ENCODE data around the gene SH3TC1.

The SH3TC1 gene

GRCh38 chr4:8198906-8199593 lies at the start of gene SH3TC1:
TSS of gene SH3TC1 (plus strand) at chr4:8199290. CDS start at chr4:8205195, 5,905 bp downstream.
- peak; percentile 76 for DNase-seq

- DNase-seq, result no peak
Measured at GRCh38 chr4:8149664-8150063, 49.4 kb upstream of the SH3TC1 start.

- DNase-seq, result no peak
Measured at GRCh38 chr4:8150152-8151090, 48.7 kb upstream of the SH3TC1 start.

- no peak for DNase-seq
Measured at GRCh38 chr4:8151165-8151650, 47.9 kb upstream of the SH3TC1 start.

- DNase-seq, result no peak
Measured at GRCh38 chr4:8152090-8152864, 46.8 kb upstream of the SH3TC1 start.

GRCh38 chr4:8152865-8153257 lies 46.2 kb upstream of the SH3TC1 start:
- DNase-seq, result no peak

- no peak for DNase-seq
Measured at GRCh38 chr4:8153441-8153840, 45.6 kb upstream of the SH3TC1 start.

- no peak for DNase-seq
Measured at GRCh38 chr4:8155048-8155447, 44.0 kb upstream of the SH3TC1 start.

GRCh38 chr4:8155660-8156421 lies 43.2 kb upstream of the SH3TC1 start:
- no peak for DNase-seq

GRCh38 chr4:8156617-8157016 lies 42.5 kb upstream of the SH3TC1 start:
- DNase-seq, result no peak

GRCh38 chr4:8157496-8157895 lies 41.6 kb upstream of the SH3TC1 start:
- no peak for DNase-seq

- DNase-seq, result no peak
Measured at GRCh38 chr4:8157944-8158709, 41.0 kb upstream of the SH3TC1 start.

- peak; percentile 99 for DNase-seq
Measured at GRCh38 chr4:8158710-8159536, 40.2 kb upstream of the SH3TC1 start, which contains the start of gene ABLIM2. TSS of gene ABLIM2 (minus strand) at chr4:8158813. CDS start at chr4:8158689, 124 bp downstream.

- DNase-seq, result no peak
Measured at GRCh38 chr4:8159537-8160232, 39.4 kb upstream of the SH3TC1 start.

GRCh38 chr4:8160233-8160560 lies 38.9 kb upstream of the SH3TC1 start:
- DNase-seq, result no peak

GRCh38 chr4:8160572-8160971 lies 38.5 kb upstream of the SH3TC1 start:
- no peak for DNase-seq

- no peak for DNase-seq
Measured at GRCh38 chr4:8162625-8163024, 36.5 kb upstream of the SH3TC1 start.

- no peak for DNase-seq
Measured at GRCh38 chr4:8163026-8163425, 36.1 kb upstream of the SH3TC1 start.

- DNase-seq, result no peak
Measured at GRCh38 chr4:8163436-8164193, 35.5 kb upstream of the SH3TC1 start.
